GM18517 (cell line): ENCODE data around the gene MACIR.

Experiments
- ATAC-seq: cut with Tn5 transposase; IDR thresholded peaks from one replicate; pipeline ENCODE4 v1.9.1; 2021; ENCODE audit warnings: mild to moderate bottlenecking, moderate library complexity; ENCODE audit not compliant: unreplicated experiment

MACIR gene

GRCh38 chr5:103289024-103289423 is 30.5 kb downstream of the MACIR start:
- no peak for ATAC-seq

GRCh38 chr5:103290846-103291245 is 32.3 kb downstream of the MACIR start:
- ATAC-seq: no peak

- no peak for ATAC-seq
Measured at GRCh38 chr5:103291606-103292005, 33.0 kb downstream of the MACIR start.

- no peak for ATAC-seq
Measured at GRCh38 chr5:103293099-103293498, 34.5 kb downstream of the MACIR start.

- ATAC-seq: no peak
Measured at GRCh38 chr5:103293719-103294118, 35.2 kb downstream of the MACIR start.

- ATAC-seq: no peak
Measured at GRCh38 chr5:103294906-103295305, 36.3 kb downstream of the MACIR start.

GRCh38 chr5:103295424-103295823 is 36.9 kb downstream of the MACIR start:
- no peak for ATAC-seq

- ATAC-seq: no peak
Measured at GRCh38 chr5:103295871-103296270, 37.3 kb downstream of the MACIR start.

GRCh38 chr5:103298117-103298516 is 39.6 kb downstream of the MACIR start:
- ATAC-seq: no peak

GRCh38 chr5:103298607-103299188 is 40.1 kb downstream of the MACIR start:
- ATAC-seq: no peak

- ATAC-seq: no peak
Measured at GRCh38 chr5:103305809-103306208, 47.2 kb downstream of the MACIR start.

GRCh38 chr5:103307470-103307869 is 48.9 kb downstream of the MACIR start:
- no peak for ATAC-seq

- no peak for ATAC-seq
Measured at GRCh38 chr5:103308774-103309173, 50.2 kb downstream of the MACIR start.

- no peak for ATAC-seq
Measured at GRCh38 chr5:103313056-103313455, 54.5 kb downstream of the MACIR start.

- no peak for ATAC-seq
Measured at GRCh38 chr5:103315455-103315854, 56.9 kb downstream of the MACIR start.

GRCh38 chr5:103327451-103327850 is 68.9 kb downstream of the MACIR start:
- no peak for ATAC-seq

GRCh38 chr5:103327893-103328292 is 69.3 kb downstream of the MACIR start:
- no peak for ATAC-seq
